CD8-positive, alpha-beta memory T cell (primary cell): ENCODE measurements around the gene SMIM24. TPM values are rescaled to one million over a fixed set of nuclear protein-coding genes. Genes with fewer than 3 reads are reported as not detected.

Experiments
- CTCF ChIA-PET: fragments of 350-600 bp; sonication (Branson Sonifier 250); formaldehyde crosslinking; loops from one replicate; lab custom pipeline; 2021; ENCODE audit warnings: antibody characterized with exemption; lab: Charles Lee
- POLR2A ChIA-PET: fragments of 350-600 bp; sonication (Branson Sonifier 250); formaldehyde crosslinking; loops from one replicate; lab custom pipeline; 2021; ENCODE audit warnings: antibody characterized with exemption; lab: Charles Lee
- DNase-seq, 5 donors: peaks; one replicate each; pipeline versions ENCODE4 v3.0.0 to v3.0.0-alpha.2; 2020 to 2022; ENCODE audit warnings: mixed read lengths in 1 of 5
- H3K27ac ChIP-seq: one replicate; pipeline ENCODE4 v1.7.0; 2013; ENCODE audit warnings: low read depth, mild to moderate bottlenecking, low read length, moderate library complexity
- H3K27me3 ChIP-seq: 2 replicates; pipeline ENCODE4 v1.7.0; 2013; ENCODE audit warnings: low read length, mild to moderate bottlenecking; ENCODE audit not compliant: insufficient read depth, poor library complexity, severe bottlenecking
- H3K36me3 ChIP-seq: 2 replicates; pipeline ENCODE4 v1.7.0; 2013; ENCODE audit warnings: mild to moderate bottlenecking, low read length, moderate library complexity; ENCODE audit not compliant: insufficient read depth
- H3K4me1 ChIP-seq: 2 replicates; pipeline ENCODE4 v1.7.0; 2013; ENCODE audit warnings: mild to moderate bottlenecking, low read length, moderate library complexity; ENCODE audit not compliant: insufficient read depth
- H3K4me3 ChIP-seq: 2 replicates; pipeline ENCODE4 v1.7.0; 2013; ENCODE audit warnings: mild to moderate bottlenecking, low read length
- H3K9me3 ChIP-seq: 2 replicates; pipeline ENCODE4 v1.7.0; 2013; ENCODE audit warnings: mild to moderate bottlenecking, low read length
- H3K27ac Mint-ChIP-seq, 8 donors: one replicate each; pipeline ENCODE4 v1.8.0; 2020 to 2021; ENCODE audit warnings: mixed read lengths in 8 of 8, mild to moderate bottlenecking in 6 of 8, inconsistent platforms in 3 of 8, moderate library complexity in 3 of 8
- H3K27me3 Mint-ChIP-seq, 2 donors: one replicate each; pipeline ENCODE4 v1.8.0; 2020 to 2021; ENCODE audit warnings: mixed read lengths in 2 of 2, mild to moderate bottlenecking in 1 of 2, moderate library complexity in 1 of 2
- H3K36me3 Mint-ChIP-seq, 3 donors: one replicate each; pipeline ENCODE4 v1.8.0; 2020 to 2021; ENCODE audit warnings: mixed read lengths in 3 of 3, inconsistent platforms in 1 of 3, mild to moderate bottlenecking in 1 of 3
- H3K4me1 Mint-ChIP-seq, 3 donors: one replicate each; pipeline ENCODE4 v1.8.0; 2020 to 2021; ENCODE audit warnings: mixed read lengths in 3 of 3, inconsistent platforms in 1 of 3, mild to moderate bottlenecking in 1 of 3
- H3K4me3 Mint-ChIP-seq, 7 donors: one replicate each; pipeline ENCODE4 v1.8.0; 2020 to 2021; ENCODE audit warnings: mixed read lengths in 7 of 7, mild to moderate bottlenecking in 6 of 7, moderate library complexity in 4 of 7, inconsistent platforms in 2 of 7
- H3K9me3 Mint-ChIP-seq, 5 donors: one replicate each; pipeline ENCODE4 v1.8.0; 2020 to 2022; ENCODE audit warnings: mixed read lengths in 5 of 5, mild to moderate bottlenecking in 3 of 5, moderate library complexity in 2 of 5, inconsistent platforms in 1 of 5
- polyA plus RNA-seq: library from polyadenylated mRNA; unstranded; fragments of 300-500 nt; fragmentation: Illumina TruSeq; gene quantifications from one replicate; pipeline ENCODE4 v1.2.3, GENCODE V29; 2021
- total RNA-seq, 2 experiments: library from RNA; stranded (reverse); gene quantifications; one replicate each; pipeline ENCODE4 v1.2.3, GENCODE V29; 2021

The SMIM24 gene
- total and polyA plus RNA-seq, 3 experiments from 2014 or later: 0.66 TPM; not detected in 2

DNA sequence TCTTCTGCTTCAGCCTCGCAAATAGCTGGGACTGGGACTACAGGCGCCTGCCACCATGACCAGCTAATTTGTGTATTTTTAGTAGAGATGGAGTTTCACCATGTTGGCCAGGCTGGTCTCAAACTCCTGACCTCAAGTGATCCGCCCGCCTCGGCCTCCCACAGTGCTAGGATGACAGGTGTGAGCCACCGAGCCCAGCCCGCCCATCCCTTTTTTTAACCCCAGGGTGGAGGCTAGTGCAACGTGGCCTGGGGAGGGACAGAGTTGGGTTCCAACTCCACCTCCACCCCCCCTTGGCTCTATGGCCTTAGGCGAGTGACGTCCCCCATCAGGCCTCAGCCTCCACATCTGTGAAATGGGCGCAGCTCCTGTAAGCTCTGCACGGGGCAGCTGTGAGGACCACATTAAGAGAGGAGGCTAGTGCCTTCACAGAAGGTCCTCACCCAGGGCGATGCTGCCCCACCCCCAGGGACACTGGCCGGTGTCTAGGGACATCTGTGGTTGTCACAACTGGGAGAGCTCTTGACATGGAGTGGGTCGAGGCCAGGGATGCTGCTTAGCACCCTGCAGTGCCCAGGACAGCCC is 37.7 kb downstream of the SMIM24 start:
- no peaks in the 10 kb centered on the region for H3K4me1 ChIP-seq
- Mint-ChIP-seq H3K4me1 (peaks cover 0 to 4% (median 1%) of the 10 kb centered on the region in 3 donors), H3K27ac (peak overlapping the region in 1 of 8 donors; percentile 87), H3K9me3 (no peaks in the 10 kb centered on the region), H3K36me3 (peaks cover 0 to 16% (median 0%) of the 10 kb centered on the region in 3 donors), H3K4me3 (no peak overlapping the region), H3K27me3 (no peaks in the 10 kb centered on the region)
- no peak overlapping the region for H3K4me3 ChIP-seq
- ChIA-PET CTCF (interaction anchor here (1.2 kb wide), 1 partner anchor 13 kb away, joined by 5 read pairs; no protein-coding TSS in a partner anchor), POLR2A (no interaction called here)
- H3K9me3 ChIP-seq: no peaks in the 10 kb centered on the region
- no peak for DNase-seq
- no peaks in the 10 kb centered on the region for H3K27me3 ChIP-seq
- no peak overlapping the region for H3K27ac ChIP-seq
- H3K36me3 ChIP-seq: no peaks in the 10 kb centered on the region

DNA sequence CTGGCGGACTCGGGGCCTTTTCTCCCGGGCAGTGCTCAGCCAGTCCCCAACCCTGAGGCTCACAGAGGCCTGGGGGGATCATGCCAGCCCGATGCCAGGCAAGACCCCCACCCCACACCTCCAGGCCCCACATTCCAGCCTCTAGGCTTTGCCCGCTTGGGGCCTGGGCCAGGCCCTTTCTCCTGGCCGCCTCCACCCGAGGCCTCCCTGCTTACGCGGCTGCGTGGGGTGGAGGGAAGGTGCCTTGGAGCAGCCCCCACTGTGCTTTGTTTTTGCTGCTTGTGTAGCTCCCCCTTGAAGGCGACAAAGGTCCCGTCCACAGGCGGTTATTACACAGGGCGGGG is 38.4 kb downstream of the SMIM24 start:
- H3K36me3 ChIP-seq: no peaks in the 10 kb centered on the region
- H3K27me3 ChIP-seq: no peaks in the 10 kb centered on the region
- no peak overlapping the region for H3K27ac ChIP-seq
- Mint-ChIP-seq H3K27me3 (no peaks in the 10 kb centered on the region), H3K4me3 (no peak overlapping the region), H3K36me3 (peaks cover 0 to 17% (median 0%) of the 10 kb centered on the region in 3 donors), H3K4me1 (peaks cover 0 to 4% (median 1%) of the 10 kb centered on the region in 3 donors), H3K27ac (no peak overlapping the region), H3K9me3 (no peaks in the 10 kb centered on the region)
- no peak for DNase-seq
- H3K9me3 ChIP-seq: no peaks in the 10 kb centered on the region
- H3K4me3 ChIP-seq: no peak overlapping the region
- no peaks in the 10 kb centered on the region for H3K4me1 ChIP-seq
- ChIA-PET CTCF (interaction anchor here (1.2 kb wide), 1 partner anchor 13 kb away, joined by 5 read pairs; no protein-coding TSS in a partner anchor), POLR2A (interaction anchor here (0.6 to 0.7 kb wide), 2 partner anchors 17 to 56 kb away, joined by 7 to 8 read pairs; no protein-coding TSS in a partner anchor)

DNA sequence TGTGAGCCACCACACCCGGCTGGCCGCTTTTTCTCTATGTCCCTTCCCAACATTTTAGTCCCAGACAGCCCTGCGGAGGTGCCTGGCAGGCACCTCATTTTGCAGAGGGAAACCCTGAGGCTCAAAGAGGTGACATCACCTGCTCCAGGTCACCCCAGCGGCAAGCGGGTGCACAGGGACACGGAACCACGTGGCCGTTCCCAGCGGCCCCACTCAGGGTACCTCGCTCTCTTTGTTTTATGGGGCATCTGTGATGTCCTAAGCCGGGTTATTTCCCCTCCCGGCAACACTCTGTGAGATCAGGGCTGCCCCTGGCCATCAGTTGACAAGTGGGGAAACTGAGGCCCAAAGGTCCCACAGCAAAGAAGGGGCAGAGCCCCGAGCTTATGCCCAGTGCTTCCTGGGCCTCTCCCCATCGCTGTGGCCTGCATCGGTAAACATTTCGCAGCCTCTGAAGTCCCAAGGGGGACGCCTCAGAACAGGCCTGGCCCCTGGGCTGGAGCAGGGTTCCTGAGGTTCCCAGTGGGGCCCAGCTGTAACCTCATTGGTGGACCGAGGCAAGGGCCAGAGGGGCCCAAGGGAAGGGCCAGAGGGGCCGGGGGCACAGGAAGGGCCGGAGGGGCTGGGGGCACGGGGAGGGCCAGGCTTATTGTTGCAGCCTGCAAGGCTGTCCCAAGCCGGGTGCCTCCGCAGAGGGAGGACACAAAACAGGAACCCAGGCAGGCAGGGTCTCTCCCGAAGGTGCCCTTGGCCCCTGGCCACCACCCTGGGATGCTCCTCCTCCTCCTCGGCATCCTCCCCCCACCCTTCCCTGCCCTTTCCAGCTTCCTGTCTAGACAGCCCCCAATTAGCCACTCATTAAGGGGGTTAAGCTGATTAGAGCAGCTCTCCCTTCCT is 39.0 kb downstream of the SMIM24 start:
- Histone ChIP-seq H3K27ac (no peak overlapping the region), H3K9me3 (no peaks in the 10 kb centered on the region), H3K4me1 (no peaks in the 10 kb centered on the region), H3K27me3 (no peaks in the 10 kb centered on the region), H3K4me3 (no peak overlapping the region), H3K36me3 (no peaks in the 10 kb centered on the region)
- Mint-ChIP-seq H3K36me3 (peaks cover 0 to 19% (median 0%) of the 10 kb centered on the region in 3 donors), H3K27ac (no peak overlapping the region), H3K9me3 (no peaks in the 10 kb centered on the region), H3K27me3 (no peaks in the 10 kb centered on the region), H3K4me1 (peaks cover 0 to 4% (median 1%) of the 10 kb centered on the region in 3 donors), H3K4me3 (no peak overlapping the region)
- ChIA-PET CTCF (interaction anchor here (1.0 to 1.2 kb wide), 3 partner anchors 12 to 103 kb away, joined by 3 to 5 read pairs (median 4); no protein-coding TSS in a partner anchor), POLR2A (interaction anchor here (0.6 to 0.7 kb wide), 2 partner anchors 18 to 55 kb away, joined by 7 to 8 read pairs; no protein-coding TSS in a partner anchor)
- DNase-seq: no peak

DNA sequence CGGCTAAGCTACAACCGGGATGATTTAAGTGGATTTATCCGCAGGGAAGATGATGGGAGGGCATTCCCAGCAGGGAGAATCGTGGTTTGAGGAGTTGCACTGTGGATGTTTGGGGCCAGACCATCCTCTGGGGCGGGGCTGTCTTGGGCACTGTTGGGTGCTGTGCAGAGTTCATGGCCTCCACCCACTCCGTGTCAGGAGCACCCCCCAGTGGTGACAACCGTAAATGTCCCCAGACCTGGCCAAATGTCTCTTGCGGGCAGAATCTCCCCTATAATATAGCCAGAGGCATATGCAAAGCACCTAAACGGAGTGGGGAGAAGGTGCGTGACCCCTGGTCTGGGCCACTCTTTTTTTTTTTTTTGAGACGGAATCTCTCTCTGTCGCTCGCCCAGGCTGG is 40.2 kb downstream of the SMIM24 start:
- Histone ChIP-seq H3K4me3 (no peak overlapping the region), H3K9me3 (no peaks in the 10 kb centered on the region), H3K36me3 (no peaks in the 10 kb centered on the region), H3K27ac (no peak overlapping the region), H3K4me1 (peaks cover 5% of the 10 kb centered on the region), H3K27me3 (no peaks in the 10 kb centered on the region)
- H3K4me1 Mint-ChIP-seq: peaks cover 5 to 11% (median 7%) of the 10 kb centered on the region in 3 donors
- peaks cover 0 to 15% (median 0%) of the 10 kb centered on the region in 3 donors for H3K36me3 Mint-ChIP-seq
- H3K27ac Mint-ChIP-seq: peak overlapping the region in 1 of 8 donors; percentile 60
- peak; percentile 26 to 62 (median 35) for DNase-seq
- H3K27me3 Mint-ChIP-seq: no peaks in the 10 kb centered on the region
- no peak overlapping the region for H3K4me3 Mint-ChIP-seq
- POLR2A ChIA-PET: no interaction called here
- CTCF ChIA-PET: interaction anchor here (0.6 to 1.4 kb wide), 5 partner anchors 10 to 132 kb away, joined by 3 to 7 read pairs (median 3); no protein-coding TSS in a partner anchor
- H3K9me3 Mint-ChIP-seq: no peaks in the 10 kb centered on the region

DNA sequence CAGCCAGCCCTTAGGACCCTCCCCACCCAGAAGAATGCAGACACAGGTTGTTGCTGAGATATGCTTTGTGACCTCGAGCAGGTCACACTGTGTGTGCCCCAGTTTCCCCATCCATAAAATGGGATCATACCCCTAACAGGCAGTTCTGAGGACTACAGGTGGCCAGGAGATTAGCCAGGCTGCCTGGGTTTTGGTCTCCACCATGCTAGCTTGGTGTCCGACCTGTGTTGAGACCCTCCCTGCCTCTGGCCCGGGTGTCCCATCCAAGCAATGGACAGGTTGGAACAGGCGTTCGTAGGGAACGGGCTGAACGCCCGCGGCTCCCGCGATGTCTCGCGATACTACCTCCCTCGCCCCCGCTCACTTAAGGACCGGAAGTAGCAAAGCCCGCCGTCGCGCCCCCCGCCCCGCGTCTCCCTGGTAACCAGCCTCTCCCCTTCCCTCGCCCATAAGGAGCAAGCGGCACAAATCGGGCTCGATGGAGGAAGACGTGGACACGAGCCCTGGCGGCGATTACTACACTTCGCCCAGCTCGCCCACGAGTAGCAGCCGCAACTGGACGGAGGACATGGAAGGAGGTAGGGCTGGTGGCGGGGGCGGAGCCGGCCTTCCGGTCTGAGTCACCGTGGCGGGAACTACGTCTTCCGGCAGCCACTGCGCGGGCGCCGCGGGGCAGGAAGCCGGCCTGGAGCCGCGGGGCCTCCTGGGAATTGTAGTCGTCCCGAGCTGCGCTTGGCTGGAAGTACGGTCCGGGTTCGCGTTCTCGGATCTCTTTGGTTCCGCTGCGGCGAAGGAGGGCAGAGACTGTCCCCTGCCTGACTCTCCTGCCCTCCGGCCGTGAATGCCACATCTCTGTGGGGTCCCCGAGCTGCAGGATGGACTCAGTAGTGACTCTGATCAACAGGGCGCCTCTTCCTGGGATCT is 45.4 kb downstream of the SMIM24 start:
- peak; percentile 90 to 97 (median 94) for DNase-seq
- H3K36me3 ChIP-seq: no peaks in the 10 kb centered on the region
- H3K4me1 ChIP-seq: peaks cover 12% of the 10 kb centered on the region
- H3K4me3 ChIP-seq: peak overlapping the region; percentile 92
- Mint-ChIP-seq H3K4me3 (peak overlapping the region; percentile 87 to 99 (median 98)), H3K27me3 (no peaks in the 10 kb centered on the region), H3K9me3 (no peaks in the 10 kb centered on the region), H3K27ac (peak overlapping the region; percentile 90 to 100 (median 99)), H3K36me3 (peaks cover 0 to 17% (median 2%) of the 10 kb centered on the region in 3 donors), H3K4me1 (peaks cover 14 to 18% (median 16%) of the 10 kb centered on the region in 3 donors)
- CTCF ChIA-PET: interaction anchor here (7.8 kb wide), 1 partner anchor 107 kb away, joined by 88 read pairs; no protein-coding TSS in a partner anchor
- no peaks in the 10 kb centered on the region for H3K27me3 ChIP-seq
- peak overlapping the region; percentile 87 for H3K27ac ChIP-seq
- POLR2A ChIA-PET: interaction anchor here (0.6 kb wide), 2 partner anchors 58 to 882 kb away, joined by 3 to 7 read pairs; no protein-coding TSS in a partner anchor
- no peaks in the 10 kb centered on the region for H3K9me3 ChIP-seq

DNA sequence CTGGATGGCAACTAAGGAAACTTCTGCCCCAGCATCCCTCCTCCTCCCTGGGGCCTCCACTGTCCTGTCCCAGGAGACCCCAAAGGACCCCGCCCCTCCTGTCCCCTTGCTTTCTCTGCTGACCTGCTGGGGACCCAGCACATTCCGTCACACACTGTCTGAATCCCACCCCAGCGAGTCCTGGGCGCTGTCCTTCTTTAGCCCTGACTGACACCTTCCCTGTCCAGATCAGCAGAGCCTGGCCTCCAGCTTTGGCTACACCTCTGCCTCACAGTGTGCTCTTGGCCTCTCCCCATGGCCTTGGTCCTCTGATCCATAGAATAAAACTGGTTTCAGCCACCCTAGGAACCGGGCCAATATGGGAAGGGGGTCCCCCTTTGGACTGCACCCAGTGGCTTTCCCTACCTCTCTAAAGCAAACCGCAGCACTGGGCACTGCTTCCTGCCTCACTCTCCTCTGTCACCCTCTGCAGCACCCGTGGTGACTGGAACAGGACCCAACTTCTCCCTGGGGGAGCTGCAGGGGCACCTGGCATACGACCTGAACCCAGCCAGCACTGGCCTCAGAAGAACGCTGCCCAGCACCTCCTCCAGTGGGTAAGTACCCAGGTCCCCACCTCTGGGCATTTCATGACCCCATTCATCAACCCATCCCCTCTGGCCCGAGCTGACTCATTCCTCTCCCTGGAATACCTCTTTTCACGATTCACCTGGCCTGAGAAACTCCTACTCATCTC is 46.4 kb downstream of the SMIM24 start:
- Histone ChIP-seq H3K27ac (peak overlapping the region; percentile 87), H3K4me1 (peaks cover 12% of the 10 kb centered on the region), H3K4me3 (peak overlapping the region; percentile 92), H3K9me3 (no peaks in the 10 kb centered on the region), H3K27me3 (no peaks in the 10 kb centered on the region), H3K36me3 (no peaks in the 10 kb centered on the region)
- CTCF ChIA-PET: interaction anchor here (7.8 kb wide), 1 partner anchor 106 kb away, joined by 88 read pairs; no protein-coding TSS in a partner anchor
- no peak for DNase-seq
- peak overlapping the region; percentile 87 to 99 (median 98) for H3K4me3 Mint-ChIP-seq
- H3K9me3 Mint-ChIP-seq: no peaks in the 10 kb centered on the region
- POLR2A ChIA-PET: no interaction called here
- H3K27ac Mint-ChIP-seq: peak overlapping the region; percentile 90 to 100 (median 99)
- H3K27me3 Mint-ChIP-seq: no peaks in the 10 kb centered on the region
- H3K36me3 Mint-ChIP-seq: peaks cover 0 to 17% (median 2%) of the 10 kb centered on the region in 3 donors
- H3K4me1 Mint-ChIP-seq: peaks cover 14 to 17% (median 16%) of the 10 kb centered on the region in 3 donors
